Retinal pigment epithelial cell (primary cell): ENCODE data around the gene SLC9A8.
"Not testable (repeated sequence)": the region's sequence is repeated elsewhere in the genome, so short reads cannot be mapped to it uniquely, and the experiment has no call there.

ENCODE experiments used
- DNase-seq: peaks from one replicate; pipeline ENCODE4 v3.0.0-alpha.2; 2010; ENCODE audit warnings: low read depth
- H3K4me3 ChIP-seq: 2 replicates; pipeline ENCODE4 v1.5.1; 2011; ENCODE audit warnings: mild to moderate bottlenecking, low read length, control low read depth, moderate library complexity
- TF ChIP-seq, protein P1 (sequence below): conservative IDR thresholded peaks from 2 replicates; pipeline ENCODE4 v1.5.1; 2011; ENCODE audit warnings: low read depth, low read length, control low read depth, inconsistent platforms

The SLC9A8 gene

DNA sequence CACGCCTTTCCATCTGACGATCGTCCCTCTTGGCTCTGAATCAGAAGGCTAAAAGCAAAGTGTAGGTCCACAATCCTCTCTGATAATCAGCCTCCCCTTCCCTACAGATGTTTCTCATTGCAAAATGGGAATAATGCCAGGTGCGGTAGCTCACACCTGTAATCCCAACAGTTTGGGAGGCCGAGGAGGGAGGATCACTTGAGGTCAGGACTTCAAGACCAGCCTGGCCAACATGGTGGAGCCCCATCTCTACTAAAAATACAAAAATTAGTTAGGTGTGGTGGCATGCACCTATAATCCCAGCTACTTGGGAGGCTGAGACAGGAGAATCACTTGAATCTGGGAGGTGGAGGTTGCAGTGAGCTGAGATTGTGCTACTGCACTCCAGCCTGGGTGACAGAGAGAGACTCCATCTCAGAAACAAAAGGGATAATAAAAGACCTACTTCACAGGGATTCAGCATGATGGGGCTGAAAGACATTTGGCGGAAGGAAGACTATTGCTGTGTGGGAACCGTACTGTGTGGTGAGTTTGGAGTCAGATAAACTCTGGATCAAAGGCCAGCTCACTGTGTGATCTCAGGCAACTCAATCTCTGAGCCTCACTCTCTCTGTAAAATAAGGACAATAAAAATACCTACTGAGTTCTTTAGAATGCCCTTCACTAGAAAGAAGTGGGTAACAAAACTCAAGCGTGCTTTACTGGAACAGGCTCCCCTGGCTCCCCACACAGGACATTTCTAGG lies 15.9 kb upstream of the SLC9A8 start:
- DNase-seq, result no peak
- TF ChIP-seq, protein P1, sequence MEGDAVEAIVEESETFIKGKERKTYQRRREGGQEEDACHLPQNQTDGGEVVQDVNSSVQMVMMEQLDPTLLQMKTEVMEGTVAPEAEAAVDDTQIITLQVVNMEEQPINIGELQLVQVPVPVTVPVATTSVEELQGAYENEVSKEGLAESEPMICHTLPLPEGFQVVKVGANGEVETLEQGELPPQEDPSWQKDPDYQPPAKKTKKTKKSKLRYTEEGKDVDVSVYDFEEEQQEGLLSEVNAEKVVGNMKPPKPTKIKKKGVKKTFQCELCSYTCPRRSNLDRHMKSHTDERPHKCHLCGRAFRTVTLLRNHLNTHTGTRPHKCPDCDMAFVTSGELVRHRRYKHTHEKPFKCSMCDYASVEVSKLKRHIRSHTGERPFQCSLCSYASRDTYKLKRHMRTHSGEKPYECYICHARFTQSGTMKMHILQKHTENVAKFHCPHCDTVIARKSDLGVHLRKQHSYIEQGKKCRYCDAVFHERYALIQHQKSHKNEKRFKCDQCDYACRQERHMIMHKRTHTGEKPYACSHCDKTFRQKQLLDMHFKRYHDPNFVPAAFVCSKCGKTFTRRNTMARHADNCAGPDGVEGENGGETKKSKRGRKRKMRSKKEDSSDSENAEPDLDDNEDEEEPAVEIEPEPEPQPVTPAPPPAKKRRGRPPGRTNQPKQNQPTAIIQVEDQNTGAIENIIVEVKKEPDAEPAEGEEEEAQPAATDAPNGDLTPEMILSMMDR, result no peak
- no peak overlapping the region for H3K4me3 ChIP-seq

DNA sequence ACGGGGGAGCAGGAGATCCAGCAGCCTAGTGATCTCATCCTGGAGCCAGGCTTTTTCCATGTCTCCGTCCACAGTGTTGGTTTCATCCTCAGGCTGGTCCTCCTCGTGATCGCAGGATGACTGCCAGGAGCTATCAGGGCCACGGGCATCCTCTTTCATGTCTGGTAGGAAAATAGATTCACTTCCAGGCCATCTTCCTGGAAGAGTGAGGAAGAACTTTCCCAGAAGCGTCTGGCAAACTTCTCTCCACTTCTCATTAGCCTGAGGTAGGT lies 15.3 kb upstream of the SLC9A8 start:
- H3K4me3 ChIP-seq, result no peak overlapping the region
- TF ChIP-seq, protein P1, result no peak
- DNase-seq, result no peak

DNA sequence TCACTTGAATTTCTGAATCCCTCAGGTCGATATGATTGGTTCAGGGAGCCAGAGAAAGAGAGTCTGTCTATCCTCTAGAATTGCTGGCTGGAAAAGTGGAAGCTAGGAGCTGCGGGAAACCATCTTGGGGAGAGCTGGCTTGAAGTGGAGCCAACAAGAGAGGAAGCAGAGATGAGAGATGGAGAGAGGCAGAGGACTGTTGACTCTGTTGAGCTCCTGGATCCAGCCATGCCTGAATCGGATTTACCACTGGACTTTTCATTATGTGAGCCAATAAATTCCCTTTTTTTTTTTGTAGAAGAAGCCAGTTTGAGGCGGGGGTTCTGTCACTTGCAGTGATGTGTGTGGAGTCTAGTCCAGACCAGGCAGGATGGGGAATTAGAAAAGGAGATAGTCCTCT lies 13.9 kb upstream of the SLC9A8 start:
- no peak overlapping the region for H3K4me3 ChIP-seq
- TF ChIP-seq, protein P1, result no peak
- DNase-seq, result no peak

DNA sequence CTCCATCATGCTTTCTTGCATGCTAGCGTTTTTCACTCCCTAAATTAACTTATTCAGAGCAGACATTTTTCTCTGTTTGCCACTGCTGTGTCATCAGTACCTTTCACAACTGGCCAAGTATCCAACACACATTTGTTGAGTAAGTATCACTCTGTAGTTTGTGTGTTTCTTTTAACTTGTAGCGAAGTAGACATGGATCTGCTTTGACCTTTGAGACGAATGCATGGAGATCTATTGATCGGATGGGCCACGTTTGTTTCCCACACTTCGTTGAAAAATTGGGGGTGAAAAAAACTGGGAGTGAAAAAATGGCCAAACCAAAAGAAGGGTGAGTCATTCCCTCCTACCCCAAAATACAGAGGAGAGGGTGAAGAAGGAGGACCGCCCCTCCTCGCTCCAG lies 12.9 kb upstream of the SLC9A8 start:
- no peak for DNase-seq
- H3K4me3 ChIP-seq, result no peak overlapping the region
- TF ChIP-seq, protein P1, result no peak

DNA sequence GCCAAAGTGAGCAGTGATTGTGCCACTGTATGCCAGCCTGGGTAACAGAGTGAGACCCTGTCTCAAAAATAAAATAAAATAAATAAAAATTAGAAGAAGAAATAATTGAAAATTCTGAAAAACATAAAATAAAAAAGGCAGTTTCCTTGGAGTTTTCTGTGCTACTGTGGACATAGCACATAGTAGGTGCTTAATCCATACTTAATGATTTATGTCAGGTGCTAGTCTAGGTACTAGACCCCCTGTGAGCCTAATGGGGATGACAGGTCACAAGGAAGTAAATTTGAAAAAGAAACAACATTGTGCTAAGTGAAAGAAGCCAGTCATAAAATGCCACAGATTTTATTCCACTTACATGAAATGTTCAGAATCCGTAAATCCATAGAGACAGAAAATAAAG lies 9.2 kb upstream of the SLC9A8 start:
- TF ChIP-seq, protein P1, result no peak

DNA sequence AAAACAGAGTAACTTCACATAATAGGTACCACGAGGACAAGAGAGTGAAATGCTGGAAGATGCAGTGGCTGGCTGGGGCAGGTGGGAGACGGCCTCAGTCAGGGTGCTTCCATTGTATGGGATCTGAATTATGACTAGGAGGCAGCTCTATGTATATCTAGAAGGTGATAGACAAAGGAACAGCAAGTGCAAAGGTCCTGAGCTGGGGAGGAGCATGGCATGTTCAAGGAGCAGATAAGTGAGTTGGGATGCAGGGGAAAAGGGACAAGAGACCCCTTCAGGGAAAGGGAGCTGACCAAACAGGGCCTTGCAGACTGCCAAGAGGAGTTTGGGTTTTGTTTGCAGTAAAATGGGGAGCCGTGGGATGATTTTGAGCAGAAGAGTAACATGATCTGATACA lies 8.3 kb upstream of the SLC9A8 start:
- H3K4me3 ChIP-seq, result no peak overlapping the region
- TF ChIP-seq, protein P1, result no peak
- no peak for DNase-seq

More for the DNA sequence above, 9.2 kb upstream of the SLC9A8 start:
- DNase-seq, result no peak
- no peak overlapping the region for H3K4me3 ChIP-seq

DNA sequence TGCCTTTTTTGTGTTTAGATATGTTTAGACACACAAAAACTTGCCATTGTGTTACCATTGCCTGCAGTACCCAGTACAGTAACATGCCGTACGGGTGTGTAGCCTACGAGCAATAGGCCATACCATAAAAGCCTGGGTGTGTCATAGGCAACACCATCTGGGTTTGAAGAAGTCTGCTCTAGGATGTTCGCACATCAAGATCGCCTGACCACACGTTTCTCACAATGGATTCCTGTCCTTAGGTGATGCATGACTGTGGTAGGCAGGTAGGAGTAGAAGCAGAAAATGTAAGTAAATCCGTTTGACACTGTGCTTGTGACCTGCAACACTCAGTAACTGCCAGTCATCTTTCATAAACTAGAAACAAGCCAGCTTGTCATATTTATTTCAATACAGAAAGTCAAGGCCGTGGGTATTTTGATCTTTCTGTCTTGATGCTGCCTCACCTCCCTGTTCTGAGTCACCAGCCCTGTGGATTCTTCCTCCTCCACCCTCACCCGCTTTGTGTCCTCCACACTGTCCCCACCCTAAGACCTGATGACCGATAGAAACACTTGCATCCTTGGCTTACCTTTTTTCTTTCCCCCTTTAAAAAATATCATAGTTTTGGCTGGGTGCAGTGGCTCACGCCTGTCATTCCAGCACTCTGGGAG lies 7.3 kb upstream of the SLC9A8 start:
- not testable (repeated sequence) for DNase-seq, H3K4me3 ChIP-seq
